Measurements from ENCODE around the gene BMF.

GRCh38 chr15:40136470-40137302 is 28.0 kb upstream of the BMF start:
- TF ChIP-seq POLR2AphosphoS5 (IDR thresholded peaks at IDR 0.05), result no peak
- TF ChIP-seq CTCF (IDR thresholded peaks at IDR 0.05), result no peak
- no peak for TF ChIP-seq POLR2A (IDR thresholded peaks at IDR 0.05)
- no peak for TF ChIP-seq EP300 (IDR thresholded peaks at IDR 0.05)

Measured in upper lobe of left lung (tissue), 4 donors.